Measurements from ENCODE around the gene VTI1A. TPM values are rescaled to one million over a fixed set of nuclear protein-coding genes. Genes with fewer than 3 reads are reported as not detected.

VTI1A gene
- total RNA-seq, 1 donor from 2014 or later = 22.7 TPM

DNA sequence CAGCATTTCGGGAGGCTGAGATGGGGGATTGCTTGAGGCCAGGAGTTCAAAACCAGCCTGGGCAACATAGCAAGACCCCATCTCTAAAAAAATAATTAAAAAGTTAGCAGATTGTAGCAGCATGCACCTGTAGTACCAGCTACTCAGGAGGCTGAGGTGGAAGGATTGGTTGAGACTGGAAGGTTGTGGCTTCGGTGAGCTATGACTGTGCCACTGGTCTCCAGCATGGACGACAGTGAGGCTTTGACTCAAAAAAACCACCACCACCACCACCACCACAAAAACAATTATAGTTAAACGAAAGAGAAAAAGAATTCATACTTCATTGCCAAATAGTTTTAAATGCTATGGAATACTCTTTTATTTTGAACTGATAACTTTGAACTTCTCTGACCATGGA is 63.4 kb downstream of the VTI1A start:
- H3K27ac Mint-ChIP-seq (ENCODE audit: unreplicated experiment) = no peak overlapping the region
- H3K27me3 Mint-ChIP-seq (ENCODE audit: low read depth) = no peaks in the 10 kb centered on the region
- TF ChIP-seq, protein P1, sequence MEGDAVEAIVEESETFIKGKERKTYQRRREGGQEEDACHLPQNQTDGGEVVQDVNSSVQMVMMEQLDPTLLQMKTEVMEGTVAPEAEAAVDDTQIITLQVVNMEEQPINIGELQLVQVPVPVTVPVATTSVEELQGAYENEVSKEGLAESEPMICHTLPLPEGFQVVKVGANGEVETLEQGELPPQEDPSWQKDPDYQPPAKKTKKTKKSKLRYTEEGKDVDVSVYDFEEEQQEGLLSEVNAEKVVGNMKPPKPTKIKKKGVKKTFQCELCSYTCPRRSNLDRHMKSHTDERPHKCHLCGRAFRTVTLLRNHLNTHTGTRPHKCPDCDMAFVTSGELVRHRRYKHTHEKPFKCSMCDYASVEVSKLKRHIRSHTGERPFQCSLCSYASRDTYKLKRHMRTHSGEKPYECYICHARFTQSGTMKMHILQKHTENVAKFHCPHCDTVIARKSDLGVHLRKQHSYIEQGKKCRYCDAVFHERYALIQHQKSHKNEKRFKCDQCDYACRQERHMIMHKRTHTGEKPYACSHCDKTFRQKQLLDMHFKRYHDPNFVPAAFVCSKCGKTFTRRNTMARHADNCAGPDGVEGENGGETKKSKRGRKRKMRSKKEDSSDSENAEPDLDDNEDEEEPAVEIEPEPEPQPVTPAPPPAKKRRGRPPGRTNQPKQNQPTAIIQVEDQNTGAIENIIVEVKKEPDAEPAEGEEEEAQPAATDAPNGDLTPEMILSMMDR (IDR thresholded peaks at IDR 0.05) = no peak
- H3K9me3 Mint-ChIP-seq (ENCODE audit: low read depth) = peaks cover 11% of the 10 kb centered on the region
- DNase-seq (ENCODE audit: low spot score) = no peak
- H3K4me3 Mint-ChIP-seq (ENCODE audit: unreplicated experiment) = no peak overlapping the region
- H3K36me3 Mint-ChIP-seq (ENCODE audit: low read depth) = no peaks in the 10 kb centered on the region
- H3K4me1 Mint-ChIP-seq (ENCODE audit: low read depth) = peaks cover 3% of the 10 kb centered on the region

GRCh38 chr10:112512294-112512693 is 65.3 kb downstream of the VTI1A start:
- Mint-ChIP-seq H3K9me3 (ENCODE audit: low read depth) (peaks cover 11% of the 10 kb centered on the region), H3K27ac (ENCODE audit: unreplicated experiment) (no peak overlapping the region), H3K4me1 (ENCODE audit: low read depth) (peaks cover 3% of the 10 kb centered on the region), H3K36me3 (ENCODE audit: low read depth) (no peaks in the 10 kb centered on the region), H3K27me3 (ENCODE audit: low read depth) (no peaks in the 10 kb centered on the region), H3K4me3 (ENCODE audit: unreplicated experiment) (no peak overlapping the region)
- TF ChIP-seq, protein P1 (IDR thresholded peaks at IDR 0.05) = no peak
- no peak for DNase-seq (ENCODE audit: low spot score)

GRCh38 chr10:112515126-112515525 is 68.1 kb downstream of the VTI1A start:
- TF ChIP-seq, protein P1 (IDR thresholded peaks at IDR 0.05) = no peak
- H3K27ac Mint-ChIP-seq (ENCODE audit: unreplicated experiment) = no peak overlapping the region
- H3K4me3 Mint-ChIP-seq (ENCODE audit: unreplicated experiment) = no peak overlapping the region
- no peak for DNase-seq (ENCODE audit: low spot score)
- peaks cover 11% of the 10 kb centered on the region for H3K9me3 Mint-ChIP-seq (ENCODE audit: low read depth)
- no peaks in the 10 kb centered on the region for H3K36me3 Mint-ChIP-seq (ENCODE audit: low read depth)
- no peaks in the 10 kb centered on the region for H3K27me3 Mint-ChIP-seq (ENCODE audit: low read depth)
- H3K4me1 Mint-ChIP-seq (ENCODE audit: low read depth) = no peaks in the 10 kb centered on the region

GRCh38 chr10:112515852-112516251 is 68.8 kb downstream of the VTI1A start:
- no peak overlapping the region for H3K4me3 Mint-ChIP-seq (ENCODE audit: unreplicated experiment)
- TF ChIP-seq, protein P1 (IDR thresholded peaks at IDR 0.05) = no peak

GRCh38 chr10:112517451-112517862 is 70.4 kb downstream of the VTI1A start:
- no peak for DNase-seq (ENCODE audit: low spot score)
- no peaks in the 10 kb centered on the region for H3K36me3 Mint-ChIP-seq (ENCODE audit: low read depth)
- no peaks in the 10 kb centered on the region for H3K27me3 Mint-ChIP-seq (ENCODE audit: low read depth)
- TF ChIP-seq, protein P1 (IDR thresholded peaks at IDR 0.05) = no peak
- peaks cover 10% of the 10 kb centered on the region for H3K9me3 Mint-ChIP-seq (ENCODE audit: low read depth)
- peaks cover 4% of the 10 kb centered on the region for H3K4me1 Mint-ChIP-seq (ENCODE audit: low read depth)
- H3K27ac Mint-ChIP-seq (ENCODE audit: unreplicated experiment) = no peak overlapping the region
- no peak overlapping the region for H3K4me3 Mint-ChIP-seq (ENCODE audit: unreplicated experiment)

More at GRCh38 chr10:112515852-112516251, 68.8 kb downstream of the VTI1A start:
- Mint-ChIP-seq H3K36me3 (ENCODE audit: low read depth) (no peaks in the 10 kb centered on the region), H3K4me1 (ENCODE audit: low read depth) (peaks cover 1% of the 10 kb centered on the region), H3K27ac (ENCODE audit: unreplicated experiment) (no peak overlapping the region), H3K27me3 (ENCODE audit: low read depth) (no peaks in the 10 kb centered on the region), H3K9me3 (ENCODE audit: low read depth) (peaks cover 11% of the 10 kb centered on the region)
- DNase-seq (ENCODE audit: low spot score) = no peak
